NCI-H2081 treated with DMSO at 0.1 percent for 48 hours (cell line): ENCODE data around the gene TMEM95.
"Not testable (repeated sequence)": the region's sequence is repeated elsewhere in the genome, so short reads cannot be mapped to it uniquely, and the experiment has no call there.

Source experiments
- DNase-seq: peaks from one replicate; lab custom pipeline; 2025; lab: John Stamatoyannopoulos, UW

Gene TMEM95

DNA sequence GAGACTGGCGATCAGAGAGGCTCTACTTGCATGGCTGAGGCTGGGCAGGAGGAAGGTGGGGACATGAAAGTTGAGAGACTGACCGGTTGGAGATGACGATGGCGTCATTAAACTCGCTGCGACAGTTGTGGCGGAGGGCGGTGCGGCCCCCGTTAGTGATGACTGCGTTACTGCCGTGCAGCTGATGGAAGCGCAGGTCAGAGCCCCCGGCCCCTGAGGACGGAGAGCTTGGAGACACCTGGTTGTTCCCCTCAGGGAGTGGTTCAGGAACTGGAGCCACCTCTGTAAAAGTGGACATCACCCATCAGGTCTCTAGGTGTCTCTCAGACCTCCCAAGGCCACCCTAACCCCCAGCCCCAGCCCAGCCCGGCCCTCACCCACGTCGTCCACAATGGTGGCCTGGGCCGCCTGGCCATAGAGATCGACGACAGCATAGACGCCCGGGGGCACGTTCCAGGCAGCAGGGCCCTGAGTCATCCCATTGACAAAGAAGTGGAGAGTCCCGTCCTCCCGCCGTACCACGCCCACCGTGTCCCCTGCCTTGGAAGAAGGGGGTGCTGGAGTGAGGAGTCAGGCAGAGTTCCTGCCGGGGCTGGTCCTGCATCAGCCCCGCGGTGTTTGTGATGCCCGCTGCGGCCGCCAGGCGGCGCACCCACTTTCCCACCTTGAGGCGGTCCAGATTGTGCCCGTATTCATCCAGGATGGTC, 31.1 kb upstream of the TMEM95 start:
- DNase-seq: no peak

- DNase-seq: no peak
Measured at GRCh38 chr17:7324438-7324779, 30.5 kb upstream of the TMEM95 start.

- DNase-seq: no peak
Measured at GRCh38 chr17:7325031-7325528, 29.9 kb upstream of the TMEM95 start.

GRCh38 chr17:7326186-7326585, 28.8 kb upstream of the TMEM95 start:
- no peak for DNase-seq

- DNase-seq: no peak
Measured at GRCh38 chr17:7327056-7327455, 27.9 kb upstream of the TMEM95 start.

- no peak for DNase-seq
Measured at GRCh38 chr17:7327501-7327900, 27.5 kb upstream of the TMEM95 start.

- DNase-seq: no peak
Measured at GRCh38 chr17:7328009-7328408, 26.9 kb upstream of the TMEM95 start.

DNA sequence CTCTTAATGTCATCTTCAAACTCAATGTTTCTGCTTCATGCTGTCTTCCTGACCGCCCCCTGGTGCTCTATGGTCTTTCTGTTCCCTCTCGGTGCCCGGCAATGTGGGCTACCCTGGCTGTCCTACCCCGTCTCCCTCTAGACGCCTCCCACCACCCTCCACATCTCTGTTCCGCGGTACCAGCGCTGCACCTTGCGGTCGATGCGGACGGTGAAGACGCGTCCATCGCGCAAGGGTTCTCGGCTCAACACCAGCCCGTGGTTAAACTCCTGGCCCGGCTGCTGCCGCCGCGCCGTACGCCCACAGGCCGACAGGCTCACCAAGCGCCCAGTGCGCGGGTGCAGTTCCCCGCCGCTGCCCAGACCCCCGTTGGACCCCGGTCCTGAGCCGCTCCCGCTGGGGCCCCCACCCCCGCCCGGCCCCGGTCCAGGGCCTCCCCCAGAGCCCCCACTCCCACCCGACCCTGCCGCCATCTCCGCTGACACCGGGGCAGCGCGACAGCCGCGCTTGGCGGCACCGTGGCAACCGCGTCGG, 26.0 kb upstream of the TMEM95 start, which contains the start of gene NEURL4:
NEURL4 (minus strand) TSS at position 496 of the 534 bp plus-strand sequence; CDS start at position 473, 23 bp downstream.
- no peak for DNase-seq

DNA sequence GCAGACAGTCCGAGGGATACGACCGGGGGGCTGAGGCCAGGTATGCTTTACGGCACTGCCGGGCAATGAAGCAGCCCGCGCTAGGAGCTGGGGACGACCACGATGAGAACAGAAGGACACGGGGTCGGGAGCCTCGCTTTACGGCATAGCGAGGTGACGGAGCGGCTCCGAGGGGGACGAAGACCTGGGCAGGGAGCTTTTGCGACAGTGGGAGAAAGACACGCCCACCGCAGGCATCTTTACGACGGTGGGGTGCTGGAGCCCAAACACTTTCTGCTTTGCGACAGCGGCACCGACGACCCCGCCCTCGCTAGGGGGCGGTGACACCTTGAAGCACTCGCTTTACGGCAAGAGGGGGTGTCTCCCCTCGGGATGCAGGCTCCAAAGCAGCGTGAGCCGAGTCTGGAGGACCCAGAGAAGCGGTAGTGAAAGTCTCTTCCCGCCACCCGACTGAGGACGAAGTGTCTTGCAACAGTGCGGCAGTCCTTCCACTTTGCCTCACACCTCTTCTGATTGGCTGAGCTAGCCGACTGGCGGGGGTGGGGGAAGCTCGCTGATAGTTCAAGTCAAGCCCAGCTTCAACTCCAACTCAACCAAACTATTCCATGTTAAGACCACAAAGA, 25.5 kb upstream of the TMEM95 start:
- peak; percentile 71 for DNase-seq

GRCh38 chr17:7329997-7330637, 24.8 kb upstream of the TMEM95 start:
- peak; percentile 38 for DNase-seq

DNA sequence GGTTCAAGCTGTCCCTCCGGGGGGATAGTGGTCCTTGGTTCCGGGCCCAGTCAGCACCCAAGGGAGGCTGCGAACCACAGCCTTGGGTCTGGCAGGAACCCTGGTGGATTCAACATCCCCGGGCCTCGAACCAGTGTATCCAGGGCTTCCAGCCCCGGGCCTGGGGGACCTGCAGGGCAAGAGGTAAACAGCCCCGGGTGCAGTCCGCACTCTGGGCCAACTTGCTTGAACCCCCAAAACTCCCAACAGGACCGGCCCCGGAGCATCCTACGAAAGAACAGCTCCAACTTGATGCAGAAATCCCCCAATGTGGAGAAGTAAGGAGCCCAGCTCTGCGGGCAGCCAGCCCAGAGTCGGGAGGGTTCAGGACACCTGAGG, 24.3 kb upstream of the TMEM95 start:
- no peak for DNase-seq

- no peak for DNase-seq
Measured at GRCh38 chr17:7332111-7332510, 22.8 kb upstream of the TMEM95 start.

GRCh38 chr17:7332600-7333069, 22.3 kb upstream of the TMEM95 start:
- not testable (repeated sequence) for DNase-seq

- no peak for DNase-seq
Measured at GRCh38 chr17:7334938-7335538, 19.9 kb upstream of the TMEM95 start.

- DNase-seq: not testable (repeated sequence)
Measured at GRCh38 chr17:7335765-7336164, 19.2 kb upstream of the TMEM95 start.

- DNase-seq: no peak
Measured at GRCh38 chr17:7336240-7337175, 18.4 kb upstream of the TMEM95 start, which contains the start of gene ACAP1. Gene ACAP1, plus strand, starts transcription at chr17:7336529. Its CDS starts 206 bp downstream, at chr17:7336735.

DNA sequence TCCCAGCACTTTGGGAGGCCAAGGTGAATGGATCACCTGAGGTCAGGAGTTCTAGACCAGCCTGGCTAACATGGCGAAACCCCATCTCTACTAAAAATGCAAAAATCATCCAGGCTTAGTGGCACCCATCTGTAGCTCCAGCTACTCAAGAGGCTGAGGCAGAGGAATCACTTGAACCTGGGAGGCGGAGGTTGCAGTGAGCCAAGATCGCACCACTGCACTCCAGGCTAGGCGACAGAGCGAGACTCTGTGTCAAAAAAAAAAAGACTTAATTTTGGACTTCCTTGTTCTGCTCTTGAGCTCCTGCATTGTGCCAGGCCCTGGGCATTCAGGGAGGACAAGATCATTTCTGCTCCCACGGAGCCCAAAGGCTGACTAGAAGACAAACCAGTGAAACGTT, 17.4 kb upstream of the TMEM95 start:
- not testable (repeated sequence) for DNase-seq

DNA sequence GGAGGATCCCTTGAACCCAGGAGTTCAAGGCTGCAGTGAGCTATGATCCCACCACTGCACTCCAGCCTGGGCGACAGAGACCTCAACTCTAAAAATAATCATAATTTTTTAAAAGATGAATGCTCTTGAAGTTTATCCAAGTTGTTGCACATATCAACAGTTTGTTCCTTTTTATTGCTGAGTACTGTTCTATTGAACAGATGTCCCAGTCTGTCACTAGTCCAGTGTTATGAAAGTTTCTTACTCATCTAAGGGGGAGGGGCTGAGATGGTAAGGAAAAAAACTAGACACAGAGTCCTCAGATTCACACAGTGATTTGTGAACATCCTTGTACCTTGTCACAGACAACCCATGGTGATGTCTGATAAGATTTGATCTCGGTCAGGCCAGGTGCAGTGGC, 14.8 kb upstream of the TMEM95 start:
- no peak for DNase-seq

DNA sequence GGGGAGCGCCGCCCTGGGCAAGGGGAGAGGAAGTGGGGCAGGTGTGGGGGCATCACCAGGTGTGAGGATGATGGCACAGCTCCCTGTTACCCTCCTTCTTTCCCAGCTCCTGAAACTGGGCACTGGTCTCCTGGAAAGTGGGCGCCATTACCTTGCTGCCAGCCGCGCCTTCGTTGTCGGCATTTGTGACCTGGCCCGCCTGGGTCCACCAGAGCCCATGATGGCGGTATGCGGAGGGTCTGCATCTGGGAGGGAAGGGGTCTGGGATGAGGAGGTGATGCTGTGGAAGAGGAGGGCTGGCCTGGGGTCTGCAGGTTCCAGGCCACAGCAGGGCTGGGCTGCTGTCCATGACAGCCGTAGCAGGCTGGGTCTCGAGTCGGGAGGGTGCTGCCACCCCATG, 13.1 kb upstream of the TMEM95 start:
- DNase-seq: no peak

- DNase-seq: no peak
Measured at GRCh38 chr17:7343250-7343649, 11.7 kb upstream of the TMEM95 start.
